HG03469 (cell line): Measurements from ENCODE around the gene ARHGEF3.
"Not testable (repeated sequence)": the region's sequence is repeated elsewhere in the genome, so short reads cannot be mapped to it uniquely, and the experiment has no call there.

Experiments used
- ATAC-seq: cut with Tn5 transposase; IDR thresholded peaks from one replicate; pipeline ENCODE4 v1.9.1; 2021; ENCODE audit warnings: mild to moderate bottlenecking, moderate library complexity, moderate number of reproducible peaks; ENCODE audit not compliant: unreplicated experiment

Gene ARHGEF3

GRCh38 chr3:56775838-56776555, 25.8 kb downstream of the ARHGEF3 start:
- ATAC-seq, result no peak

- ATAC-seq, result no peak
These were observed 26.3 kb downstream of the ARHGEF3 start for GRCh38 chr3:56775445-56775837.

DNA sequence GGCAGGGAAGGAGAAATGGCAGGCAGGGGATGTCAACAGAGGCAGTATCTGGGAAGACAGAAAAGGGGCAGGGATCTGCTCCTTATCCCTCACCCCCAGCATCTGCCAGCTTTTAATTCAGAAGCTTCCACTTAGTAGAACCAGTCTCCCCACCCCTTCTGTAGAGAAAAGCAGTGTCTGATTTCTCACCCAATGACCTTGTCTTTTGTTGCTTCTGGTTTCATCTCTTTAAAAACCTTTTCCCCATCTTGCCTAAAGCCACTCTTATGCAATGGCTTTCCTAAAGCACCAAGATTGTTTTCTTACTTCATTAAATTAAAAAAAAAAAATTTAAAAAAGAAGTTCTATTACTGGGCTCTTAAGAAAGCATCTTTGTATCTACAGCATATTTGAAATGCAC, 27.8 kb downstream of the ARHGEF3 start:
- no peak for ATAC-seq

DNA sequence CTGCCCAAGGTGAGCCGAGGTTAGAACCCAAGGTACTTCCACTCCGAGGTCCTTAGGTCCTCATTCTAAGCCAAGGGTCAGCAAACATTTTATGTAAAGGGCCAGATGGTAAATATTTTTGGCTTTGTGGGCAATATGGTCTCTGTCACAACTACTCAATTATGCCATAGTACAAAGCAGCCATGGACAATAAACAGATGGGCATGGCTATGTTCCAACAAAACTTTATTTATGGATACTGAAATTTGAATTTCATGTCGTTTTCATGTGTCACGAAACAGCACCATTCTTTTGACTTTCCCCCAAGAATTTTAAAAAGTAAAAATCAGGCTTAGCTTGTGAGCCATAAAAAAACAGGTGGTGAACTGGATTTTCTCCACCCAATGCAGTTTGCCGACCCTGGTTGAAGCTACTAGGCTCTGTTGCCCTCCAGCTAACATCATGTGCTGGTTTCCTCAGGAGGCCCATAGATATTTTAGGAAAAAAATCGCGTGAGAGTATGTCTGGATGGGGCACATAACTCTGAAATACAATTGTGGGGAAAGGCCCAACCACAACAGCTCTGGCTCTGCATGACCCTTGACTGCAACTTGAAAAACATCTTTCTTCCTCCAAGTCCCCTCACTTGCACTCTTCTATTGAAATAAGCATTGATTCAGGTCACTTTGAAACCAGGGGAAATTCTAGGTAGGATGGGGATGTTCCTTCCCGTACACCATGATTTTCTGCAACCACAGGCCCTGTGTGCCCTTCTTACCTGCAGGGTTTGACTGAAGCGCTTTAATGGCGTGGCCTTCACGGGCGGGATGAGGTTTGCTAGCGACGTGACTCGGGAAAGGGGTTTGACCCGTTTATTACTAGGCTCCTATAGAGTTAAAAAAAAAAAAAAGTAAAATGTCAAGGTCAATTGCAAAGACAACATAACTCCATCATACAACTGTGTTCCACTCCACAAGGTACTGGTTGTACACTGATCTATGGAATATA, 28.5 kb downstream of the ARHGEF3 start:
- no peak for ATAC-seq

DNA sequence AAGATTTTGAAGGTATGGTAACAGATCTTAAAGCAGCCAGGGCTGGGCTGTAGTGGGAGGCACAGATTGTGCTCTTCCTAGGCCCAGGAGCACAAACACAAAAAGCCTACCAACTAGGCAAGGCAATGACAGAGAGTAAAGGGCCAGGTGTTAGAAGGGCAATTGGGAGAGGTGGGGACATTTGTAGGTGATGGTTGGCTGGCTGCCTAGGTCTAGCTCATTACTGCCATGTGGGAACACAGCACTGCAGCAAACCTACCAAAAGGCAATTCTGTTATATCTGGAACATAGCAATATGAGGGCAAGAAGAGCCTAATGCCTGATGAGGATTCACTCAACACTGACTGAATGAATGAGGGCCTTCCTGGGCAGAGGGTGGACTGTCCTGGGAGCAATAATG, 30.4 kb downstream of the ARHGEF3 start:
- ATAC-seq, result no peak

DNA sequence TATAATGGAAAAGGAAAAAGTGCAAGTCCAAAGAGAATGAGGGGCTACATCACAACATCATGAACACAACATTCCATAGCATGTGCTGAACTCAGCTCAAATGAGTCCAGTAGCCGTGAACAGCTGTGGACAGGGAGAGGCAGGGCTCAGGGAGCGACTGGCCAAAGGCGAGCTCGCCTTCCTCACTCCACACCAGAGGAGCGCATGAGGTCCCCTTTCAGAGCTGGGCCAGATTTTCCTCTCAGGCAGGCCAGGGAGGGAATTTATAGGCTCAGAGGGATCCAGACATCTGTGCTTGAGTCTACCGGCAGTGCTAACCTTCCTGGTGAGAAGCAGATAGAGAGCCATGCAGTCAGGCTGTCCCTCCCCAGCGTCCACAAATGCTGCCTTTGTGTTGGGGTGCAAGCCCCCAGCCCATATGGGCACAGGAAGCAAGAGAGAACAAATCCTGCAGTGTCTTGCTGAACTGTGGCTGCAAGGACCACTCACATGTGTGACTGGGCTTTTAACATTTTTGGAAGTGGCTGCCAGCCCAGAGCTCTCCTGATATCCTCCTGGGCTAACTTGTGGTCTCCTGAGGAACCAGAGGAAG, 32.5 kb downstream of the ARHGEF3 start:
- no peak for ATAC-seq

DNA sequence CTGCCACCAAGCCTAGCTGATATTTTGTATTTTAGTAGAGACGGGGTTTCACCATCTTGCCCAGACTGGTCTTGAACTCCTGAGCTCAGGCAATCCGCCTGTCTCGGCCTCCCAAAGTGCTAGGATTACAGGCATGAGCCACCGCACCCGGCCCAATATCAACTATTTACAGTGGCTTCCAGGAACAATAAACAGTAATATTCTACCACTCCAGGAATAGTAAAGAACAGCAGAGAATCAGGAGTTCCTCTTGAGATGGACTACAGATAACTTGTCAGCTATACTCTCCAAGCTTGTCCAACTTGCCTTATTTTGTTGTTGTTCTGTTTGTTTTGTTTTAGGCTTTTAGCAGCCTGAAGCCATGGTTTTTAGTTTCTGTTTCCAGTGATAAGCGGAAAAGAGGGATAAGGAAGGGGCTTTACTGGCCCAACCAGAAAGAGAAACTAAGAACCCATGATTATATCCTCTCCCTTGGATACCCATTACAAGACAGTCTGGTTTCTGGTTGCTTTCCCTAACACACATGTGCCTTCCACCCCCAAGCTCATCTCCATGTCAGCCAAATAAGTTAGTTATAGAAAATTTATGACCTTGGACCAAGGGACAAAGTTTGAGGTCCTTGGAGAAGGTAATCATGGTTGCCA, 36.7 kb downstream of the ARHGEF3 start:
- no peak for ATAC-seq

GRCh38 chr3:56764184-56764583, 37.6 kb downstream of the ARHGEF3 start:
- ATAC-seq, result no peak

DNA sequence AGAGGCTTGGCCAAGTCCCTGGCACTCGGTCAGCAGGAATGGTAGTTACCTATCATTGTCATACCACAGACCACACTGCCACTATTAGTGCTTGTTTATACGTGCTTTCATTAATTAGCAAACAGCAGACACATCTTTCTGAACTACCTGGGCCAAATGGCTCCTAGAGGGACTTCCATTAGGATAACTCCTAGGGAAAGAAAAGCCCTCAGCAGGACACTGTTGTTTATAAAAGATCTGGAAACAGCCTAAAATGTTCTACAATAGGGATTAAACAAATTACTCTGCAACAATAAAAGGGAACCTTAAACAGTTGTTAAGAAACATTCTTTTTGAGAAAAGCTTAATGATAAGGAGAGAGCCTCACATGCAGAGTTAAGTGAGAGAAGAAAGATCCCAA, 38.5 kb downstream of the ARHGEF3 start:
- no peak for ATAC-seq

DNA sequence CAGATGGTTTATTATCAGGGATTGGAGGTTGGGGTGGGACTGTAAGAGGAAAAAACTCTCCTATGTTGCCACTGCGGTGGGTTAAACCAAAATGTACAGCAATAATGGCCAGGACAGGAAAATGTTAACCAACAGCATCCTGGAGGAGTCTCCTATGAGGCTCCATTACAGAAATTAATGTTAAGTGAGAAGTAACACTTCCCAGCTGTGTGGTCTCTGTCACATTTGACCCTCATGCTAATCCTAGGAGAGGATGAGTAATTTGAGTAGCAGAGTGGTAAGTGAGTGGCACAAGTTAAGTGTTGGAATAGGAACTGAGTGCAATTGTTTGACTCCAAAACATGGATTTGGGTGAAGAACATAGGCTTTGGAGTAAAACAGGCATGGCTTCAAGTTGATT, 39.0 kb downstream of the ARHGEF3 start:
- ATAC-seq, result no peak

DNA sequence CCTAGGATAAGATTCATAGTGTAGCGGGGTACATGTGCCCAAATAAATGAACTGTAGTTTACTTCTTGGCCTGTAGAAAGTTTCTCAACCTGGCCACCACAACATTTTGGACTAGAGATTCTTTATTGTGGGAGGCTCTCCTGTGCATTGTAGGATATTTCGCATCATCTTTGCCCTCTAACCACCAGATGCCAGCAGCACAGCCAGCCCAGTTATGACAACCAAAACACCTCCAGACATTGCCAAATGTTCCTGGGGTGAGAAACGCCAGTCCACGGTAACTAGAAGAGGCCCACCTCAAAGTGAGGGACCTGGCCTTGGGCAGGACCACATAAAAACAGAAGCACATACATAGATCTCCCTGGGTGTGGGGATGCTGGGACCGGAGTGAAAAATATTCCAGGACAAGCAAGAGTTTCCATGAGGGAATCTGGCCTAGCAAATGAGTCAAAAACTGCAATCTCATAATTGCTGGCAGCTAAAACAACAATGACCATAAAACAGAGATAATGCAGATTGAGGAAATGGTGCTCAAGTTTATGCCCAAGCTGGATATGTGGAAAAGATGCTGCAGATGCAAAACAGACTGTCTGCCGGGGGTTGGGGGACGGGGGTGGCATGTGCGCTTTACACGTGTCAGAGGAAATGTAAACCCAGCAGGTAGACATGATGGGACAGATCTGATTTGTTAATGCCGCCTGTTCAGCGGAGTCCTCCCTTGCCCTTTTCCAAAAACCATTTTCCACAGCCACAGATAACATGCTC, 39.7 kb downstream of the ARHGEF3 start:
- ATAC-seq, result no peak

DNA sequence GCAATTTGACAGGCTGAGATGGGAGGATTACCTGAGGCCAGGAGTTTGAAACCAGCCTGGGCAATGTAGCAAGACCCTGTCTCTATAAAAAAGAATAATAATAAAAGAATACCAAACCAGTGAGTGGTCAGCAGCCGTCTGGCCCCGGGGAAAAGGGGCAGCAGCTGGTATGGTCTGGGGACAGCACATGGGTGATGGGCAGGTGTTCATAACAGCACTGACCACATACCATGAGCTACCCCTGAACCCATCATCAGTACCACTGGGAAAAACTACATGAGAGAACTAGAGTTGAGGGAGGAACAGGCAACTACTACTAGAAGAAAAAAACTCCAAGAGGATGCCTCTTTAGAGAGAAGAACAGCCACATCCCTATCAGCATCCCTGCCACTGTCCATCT, 40.7 kb downstream of the ARHGEF3 start:
- no peak for ATAC-seq

GRCh38 chr3:56759532-56759931, 42.2 kb downstream of the ARHGEF3 start:
- no peak for ATAC-seq

DNA sequence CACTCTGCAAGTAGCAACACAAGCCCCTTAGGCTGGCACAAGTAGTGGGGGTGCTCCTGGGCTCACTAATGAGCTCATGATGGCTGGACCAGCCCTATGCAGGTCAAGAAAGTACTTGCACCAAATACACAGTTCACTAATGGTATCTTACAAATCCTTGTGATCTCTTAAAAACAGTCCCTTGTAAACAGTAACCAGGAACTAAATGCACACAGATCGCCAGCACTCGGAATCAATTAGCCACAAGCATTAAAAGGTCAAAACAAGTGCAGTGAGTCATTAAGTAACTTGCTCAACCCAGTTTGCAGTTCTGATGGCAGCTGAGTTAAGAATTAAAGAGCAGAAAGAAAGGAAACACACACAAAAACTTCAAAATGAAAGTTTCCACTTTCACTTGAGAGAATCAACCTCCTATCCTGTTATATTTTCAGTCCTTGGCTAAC, 43.2 kb downstream of the ARHGEF3 start:
- ATAC-seq, result peak; percentile 73

GRCh38 chr3:56758042-56758441, 43.7 kb downstream of the ARHGEF3 start:
- ATAC-seq, result not testable (repeated sequence)

- no peak for ATAC-seq
These were observed 46.9 kb downstream of the ARHGEF3 start for GRCh38 chr3:56754741-56755417.

DNA sequence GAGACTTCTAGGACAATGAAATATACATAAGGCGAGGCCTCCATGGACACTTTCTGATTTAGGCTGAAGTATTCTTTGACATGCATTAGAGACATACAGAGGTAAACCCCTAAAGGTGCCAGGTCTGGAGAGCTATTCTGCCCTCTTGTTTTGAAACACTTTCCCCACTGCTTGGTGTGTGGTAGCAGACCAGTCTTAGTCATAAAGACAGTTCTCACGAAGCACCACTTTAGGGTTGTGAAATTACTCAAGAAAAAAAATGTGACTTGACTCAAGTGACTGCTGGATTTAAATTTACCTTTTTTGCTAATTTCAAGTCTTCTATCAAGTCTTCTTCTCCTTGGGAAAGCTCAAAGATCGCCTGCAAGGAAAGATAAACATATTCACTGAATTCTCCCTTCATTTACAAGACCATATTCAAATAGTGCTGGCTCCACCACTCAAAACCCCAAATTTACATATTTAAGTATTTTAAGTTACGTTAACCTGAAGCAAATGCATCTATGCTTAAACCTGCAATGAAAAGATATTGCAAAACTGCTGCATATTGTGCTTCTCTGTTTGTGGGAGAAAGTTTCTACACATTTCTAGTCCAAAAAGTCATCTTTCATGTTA, 48.4 kb downstream of the ARHGEF3 start:
- ATAC-seq, result peak; percentile 90

DNA sequence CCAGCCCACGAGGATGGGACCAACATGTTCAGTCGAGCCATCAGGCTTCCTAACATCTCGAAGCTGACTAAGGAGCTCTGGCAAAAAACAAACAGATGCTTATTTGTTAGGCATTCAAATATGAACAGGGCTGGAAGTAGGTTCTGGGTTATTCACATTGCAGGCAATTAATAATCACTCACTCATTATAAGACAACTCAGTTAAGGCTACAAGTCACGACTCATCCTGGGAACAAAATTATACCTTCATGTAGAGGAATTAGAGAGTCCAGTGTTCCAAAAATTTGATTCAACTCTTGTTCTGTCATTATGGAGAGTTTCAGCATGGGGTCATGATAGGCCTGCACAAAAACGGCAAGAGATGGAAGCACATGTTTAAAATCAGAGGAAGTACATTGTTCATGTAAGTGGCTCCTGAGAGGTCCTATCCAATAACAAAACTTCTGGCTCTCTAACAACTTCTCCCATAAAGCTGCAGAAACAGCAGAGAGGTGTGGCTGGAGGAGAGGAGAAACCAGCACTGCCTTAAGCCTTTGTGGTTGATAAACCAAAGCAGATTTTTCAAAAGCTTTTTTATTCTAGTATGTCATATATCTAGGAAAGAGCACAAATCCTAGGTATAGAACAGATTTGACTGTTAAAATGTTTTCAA, 50.6 kb downstream of the ARHGEF3 start:
- no peak for ATAC-seq
